ENCODE results near the gene SH2D4B.

The SH2D4B gene

DNA sequence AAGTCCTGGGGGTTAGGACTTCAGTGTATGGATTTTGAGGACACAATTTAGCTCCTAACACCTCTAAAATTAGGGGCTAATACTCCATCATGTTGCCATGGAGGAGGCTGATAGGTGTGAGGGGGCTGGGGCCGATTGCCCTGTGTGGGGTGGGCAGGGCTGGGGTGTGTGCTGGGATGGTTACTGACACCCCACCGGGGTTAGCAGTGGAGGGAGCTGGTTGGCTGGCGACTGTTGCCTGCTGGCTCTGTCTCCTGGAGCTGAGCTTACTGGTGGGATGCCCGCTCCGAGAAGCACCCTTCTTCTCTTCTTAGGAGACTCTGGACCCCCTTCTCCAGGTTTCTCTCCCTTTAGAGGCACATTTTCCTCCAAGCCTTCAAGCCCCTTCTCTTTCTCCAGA, 22.2 kb upstream of the SH2D4B start:
- no peak for DNase-seq (ENCODE audit: extremely low read depth, low read depth)
- H3K4me3 ChIP-seq (replicated peaks; ENCODE audit: low read depth, low read length), result no peak overlapping the region
- TF ChIP-seq, protein P1, sequence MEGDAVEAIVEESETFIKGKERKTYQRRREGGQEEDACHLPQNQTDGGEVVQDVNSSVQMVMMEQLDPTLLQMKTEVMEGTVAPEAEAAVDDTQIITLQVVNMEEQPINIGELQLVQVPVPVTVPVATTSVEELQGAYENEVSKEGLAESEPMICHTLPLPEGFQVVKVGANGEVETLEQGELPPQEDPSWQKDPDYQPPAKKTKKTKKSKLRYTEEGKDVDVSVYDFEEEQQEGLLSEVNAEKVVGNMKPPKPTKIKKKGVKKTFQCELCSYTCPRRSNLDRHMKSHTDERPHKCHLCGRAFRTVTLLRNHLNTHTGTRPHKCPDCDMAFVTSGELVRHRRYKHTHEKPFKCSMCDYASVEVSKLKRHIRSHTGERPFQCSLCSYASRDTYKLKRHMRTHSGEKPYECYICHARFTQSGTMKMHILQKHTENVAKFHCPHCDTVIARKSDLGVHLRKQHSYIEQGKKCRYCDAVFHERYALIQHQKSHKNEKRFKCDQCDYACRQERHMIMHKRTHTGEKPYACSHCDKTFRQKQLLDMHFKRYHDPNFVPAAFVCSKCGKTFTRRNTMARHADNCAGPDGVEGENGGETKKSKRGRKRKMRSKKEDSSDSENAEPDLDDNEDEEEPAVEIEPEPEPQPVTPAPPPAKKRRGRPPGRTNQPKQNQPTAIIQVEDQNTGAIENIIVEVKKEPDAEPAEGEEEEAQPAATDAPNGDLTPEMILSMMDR (IDR thresholded peaks at IDR 0.05; ENCODE audit: low read depth, low read length, missing control alignments), result no peak

DNA sequence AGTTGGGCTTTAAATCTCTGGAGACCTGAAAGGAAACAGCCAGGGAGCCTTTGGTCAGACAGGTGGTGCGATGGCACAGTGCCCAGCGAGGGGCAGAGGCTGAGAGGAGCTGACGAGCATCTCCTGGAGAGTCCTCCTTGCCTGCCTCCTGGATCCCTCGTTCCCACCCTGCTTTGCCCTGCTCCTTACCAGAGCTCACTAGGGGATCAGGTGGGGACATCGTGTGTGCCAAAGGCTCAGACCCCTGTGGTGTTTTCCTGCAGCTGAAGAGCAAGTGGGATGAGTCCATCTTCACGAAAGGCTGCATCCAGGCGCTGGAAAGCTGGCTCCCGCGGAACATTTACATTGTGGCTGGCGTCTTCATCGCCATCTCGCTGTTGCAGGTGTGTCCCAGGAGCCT, 21.8 kb upstream of the SH2D4B start:
- no peak for DNase-seq (ENCODE audit: extremely low read depth, low read depth)
- no peak overlapping the region for H3K4me3 ChIP-seq (replicated peaks; ENCODE audit: low read depth, low read length)
- TF ChIP-seq, protein P1 (IDR thresholded peaks at IDR 0.05; ENCODE audit: low read depth, low read length, missing control alignments), result no peak

DNA sequence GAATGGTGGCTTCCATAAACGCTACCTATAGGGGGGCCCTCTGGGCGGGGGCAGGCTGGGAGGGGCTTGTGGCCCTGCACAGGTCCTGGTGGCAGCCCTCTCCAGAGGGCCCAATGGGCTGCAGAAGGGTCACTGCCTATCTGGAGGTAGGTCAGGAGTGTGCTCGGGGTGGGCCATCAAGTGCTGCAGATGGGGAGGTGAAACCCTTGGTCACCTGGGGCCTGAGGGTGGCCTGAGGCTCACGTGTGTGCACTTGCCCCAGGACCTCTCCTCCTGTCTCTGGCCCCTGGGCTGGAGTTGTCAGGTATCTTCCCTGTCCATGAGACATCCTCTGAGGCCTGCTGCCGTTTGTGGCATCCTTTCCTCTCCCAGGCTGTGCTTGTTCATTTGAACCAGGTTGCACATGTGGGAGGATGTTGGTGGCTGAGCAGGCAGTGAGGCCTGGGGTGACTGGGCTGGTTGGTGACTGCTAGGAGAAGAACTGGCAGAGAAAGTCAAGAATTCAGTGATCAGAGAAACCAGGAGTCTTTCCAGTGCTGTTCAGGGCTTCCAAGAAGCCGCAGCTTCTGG, 21.1 kb upstream of the SH2D4B start:
- H3K4me3 ChIP-seq (replicated peaks; ENCODE audit: low read depth, low read length), result no peak overlapping the region
- no peak for DNase-seq (ENCODE audit: extremely low read depth, low read depth)
- TF ChIP-seq, protein P1 (IDR thresholded peaks at IDR 0.05; ENCODE audit: low read depth, low read length, missing control alignments), result no peak

DNA sequence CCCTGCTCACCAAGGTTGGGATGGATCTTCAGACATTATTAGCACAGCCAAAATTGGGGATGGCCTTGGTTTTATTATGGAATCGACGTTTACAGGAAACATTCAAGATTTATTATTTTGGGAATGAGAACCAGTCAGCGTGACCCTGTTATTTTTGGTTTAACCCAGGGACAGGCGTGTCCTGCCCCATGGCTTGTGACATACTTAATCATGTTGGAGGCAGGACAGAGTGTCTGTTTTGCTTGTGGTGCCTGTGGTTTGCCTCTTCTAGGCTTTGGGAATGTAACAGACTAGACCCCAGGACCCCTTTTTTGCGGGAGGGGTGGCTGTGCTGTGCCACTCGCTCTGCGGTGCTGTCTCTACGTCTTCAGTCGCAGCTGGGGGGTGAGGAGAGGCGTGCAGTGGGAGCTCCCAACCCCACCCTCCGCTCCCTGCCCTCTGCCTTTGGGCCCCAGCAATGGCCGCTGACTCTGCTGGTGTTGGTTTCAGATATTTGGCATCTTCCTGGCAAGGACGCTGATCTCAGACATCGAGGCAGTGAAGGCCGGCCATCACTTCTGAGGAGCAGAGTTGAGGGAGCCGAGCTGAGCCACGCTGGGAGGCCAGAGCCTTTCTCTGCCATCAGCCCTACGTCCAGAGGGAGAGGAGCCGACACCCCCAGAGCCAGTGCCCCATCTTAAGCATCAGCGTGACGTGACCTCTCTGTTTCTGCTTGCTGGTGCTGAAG, 20.1 kb upstream of the SH2D4B start:
- no peak overlapping the region for H3K4me3 ChIP-seq (replicated peaks; ENCODE audit: low read depth, low read length)
- DNase-seq (ENCODE audit: extremely low read depth, low read depth), result no peak
- TF ChIP-seq, protein P1 (IDR thresholded peaks at IDR 0.05; ENCODE audit: low read depth, low read length, missing control alignments), result no peak

DNA sequence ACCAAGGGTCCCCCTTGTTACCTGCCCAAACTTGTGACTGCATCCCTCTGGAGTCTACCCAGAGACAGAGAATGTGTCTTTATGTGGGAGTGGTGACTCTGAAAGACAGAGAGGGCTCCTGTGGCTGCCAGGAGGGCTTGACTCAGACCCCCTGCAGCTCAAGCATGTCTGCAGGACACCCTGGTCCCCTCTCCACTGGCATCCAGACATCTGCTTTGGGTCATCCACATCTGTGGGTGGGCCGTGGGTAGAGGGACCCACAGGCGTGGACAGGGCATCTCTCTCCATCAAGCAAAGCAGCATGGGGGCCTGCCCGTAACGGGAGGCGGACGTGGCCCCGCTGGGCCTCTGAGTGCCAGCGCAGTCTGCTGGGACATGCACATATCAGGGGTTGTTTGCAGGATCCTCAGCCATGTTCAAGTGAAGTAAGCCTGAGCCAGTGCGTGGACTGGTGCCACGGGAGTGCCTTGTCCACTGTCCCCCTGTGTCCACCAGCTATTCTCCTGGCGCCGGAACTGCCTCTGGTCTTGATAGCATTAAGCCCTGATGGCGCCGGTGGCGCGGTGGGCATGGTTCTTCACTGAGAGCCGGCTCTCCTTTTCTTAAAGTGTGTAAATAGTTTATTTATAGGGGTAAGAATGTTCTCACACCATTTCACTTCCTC, 19.4 kb upstream of the SH2D4B start:
- no peak overlapping the region for H3K4me3 ChIP-seq (replicated peaks; ENCODE audit: low read depth, low read length)
- TF ChIP-seq, protein P1 (IDR thresholded peaks at IDR 0.05; ENCODE audit: low read depth, low read length, missing control alignments), result no peak
- no peak for DNase-seq (ENCODE audit: extremely low read depth, low read depth)

DNA sequence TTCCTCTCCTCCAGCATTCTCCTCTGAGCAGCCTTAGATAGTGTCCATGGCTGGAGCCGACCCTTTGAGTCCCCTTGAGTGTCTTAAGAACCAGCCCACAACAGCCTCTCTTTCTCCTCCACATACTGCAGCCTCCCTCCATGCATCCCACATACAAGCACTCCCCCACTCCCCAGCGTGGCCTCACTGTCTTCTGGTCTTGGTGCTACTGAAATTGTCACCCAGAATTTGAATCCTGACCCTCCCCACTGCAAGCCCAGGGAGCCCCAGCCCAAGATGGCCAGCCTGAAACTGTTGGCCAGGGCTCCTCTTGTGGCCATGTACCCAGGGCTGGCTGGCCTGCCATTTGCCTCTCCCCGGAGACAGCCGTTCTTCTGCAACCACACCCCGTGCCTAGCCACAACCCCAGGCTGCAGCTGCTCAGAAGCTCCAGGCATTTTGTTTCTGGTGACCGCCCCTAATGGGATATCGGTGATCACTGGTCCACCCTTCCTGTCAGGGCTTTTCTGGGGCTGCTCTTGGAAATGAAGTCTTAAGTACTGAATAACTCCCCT, 18.8 kb upstream of the SH2D4B start:
- DNase-seq (ENCODE audit: extremely low read depth, low read depth), result no peak
- TF ChIP-seq, protein P1 (IDR thresholded peaks at IDR 0.05; ENCODE audit: low read depth, low read length, missing control alignments), result no peak

More for the DNA sequence above, 18.8 kb upstream of the SH2D4B start:
- no peak overlapping the region for H3K4me3 ChIP-seq (replicated peaks; ENCODE audit: low read depth, low read length)
